ENCODE data around the gene SMURF2. TPM values are rescaled to one million over a fixed set of nuclear protein-coding genes. Genes with fewer than 3 reads are reported as not detected.

Gene SMURF2
- total RNA-seq: 126 and 145 TPM in 2 replicates

DNA sequence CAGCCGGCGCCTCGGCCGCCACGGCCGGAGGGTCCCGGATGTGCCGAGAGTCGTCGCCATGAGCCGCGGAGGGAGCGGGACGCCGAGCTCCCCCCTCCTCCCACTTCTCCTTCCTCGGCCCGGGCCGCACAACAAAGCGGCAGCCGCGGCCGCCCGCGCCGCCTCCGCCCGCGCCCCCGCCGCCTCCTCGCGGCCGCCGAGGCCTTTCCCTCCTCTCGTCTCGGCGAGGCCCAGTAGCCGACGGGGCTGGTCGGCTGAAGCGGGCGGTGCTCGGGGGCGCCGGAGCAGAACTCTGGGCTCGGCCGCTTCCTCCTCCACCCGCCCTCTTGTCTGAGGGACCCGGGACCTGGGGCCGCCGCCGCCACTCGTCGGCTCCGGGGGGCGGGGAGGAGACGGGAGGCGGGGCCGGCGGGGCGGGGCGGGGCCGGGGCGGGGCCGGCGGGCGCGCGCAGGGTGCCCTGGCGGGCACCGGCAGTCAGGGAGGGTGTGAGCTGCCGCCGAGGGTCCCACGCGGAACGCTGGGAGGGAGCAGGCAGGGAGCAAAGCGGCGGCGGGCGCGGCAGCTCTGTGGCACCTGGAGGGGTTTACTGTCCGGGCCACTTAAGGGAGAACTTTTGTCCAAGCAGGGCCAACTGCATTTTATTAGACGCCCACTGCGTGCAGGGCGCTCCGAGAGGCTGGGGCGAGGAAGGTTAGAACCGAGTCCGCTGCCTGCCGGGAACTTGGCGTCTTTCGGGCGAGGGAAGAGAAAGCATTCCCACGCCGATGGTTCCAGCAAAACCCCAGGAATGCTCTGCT is at the start of gene SMURF2:
Gene SMURF2 (minus strand): TSS at position 332 of the 798 bp plus-strand sequence. CDS start 427 bp downstream, outside the sequence.

DNA sequence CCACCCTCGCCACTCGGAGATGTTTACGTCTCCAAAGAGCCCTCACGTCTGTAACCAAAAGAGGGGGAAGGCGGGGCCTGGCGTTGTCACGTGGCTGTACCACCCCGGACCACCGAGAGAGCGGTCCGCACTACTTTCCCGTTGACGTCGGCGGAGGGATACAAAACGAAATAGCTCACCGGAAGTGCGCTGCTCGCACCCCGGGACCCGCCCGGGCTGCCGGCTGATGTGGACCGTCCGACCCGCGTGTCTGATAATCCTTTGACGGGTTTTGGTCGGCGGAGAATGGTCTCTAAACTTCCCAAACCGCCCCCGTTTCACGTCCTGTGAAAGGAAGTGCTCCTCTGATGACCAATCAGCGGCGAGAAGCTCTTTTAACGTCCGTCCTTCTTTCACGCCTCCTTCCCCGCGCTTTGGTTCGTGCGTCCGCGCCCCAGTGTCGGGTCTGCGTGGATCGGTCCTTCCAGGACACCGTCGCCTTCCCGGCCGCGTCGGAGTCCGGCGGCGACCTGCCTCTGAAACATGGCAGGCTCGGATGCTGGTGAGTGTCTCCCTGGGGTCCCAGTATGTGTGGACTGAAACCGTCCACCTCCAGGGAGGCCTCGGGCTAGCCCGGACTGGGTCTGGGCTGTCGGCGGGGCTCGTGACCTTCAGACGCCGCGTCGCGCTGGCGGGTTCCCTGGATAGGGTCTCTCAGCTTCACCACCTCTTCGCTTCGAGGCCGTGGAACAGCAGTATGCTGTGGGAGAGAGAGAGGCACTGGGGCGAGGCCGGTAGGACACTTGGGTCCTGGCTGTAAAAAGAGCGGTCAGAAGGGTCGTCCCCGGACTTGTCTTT is 155.3 kb downstream of the SMURF2 start, which contains the start of gene CEP95:
Gene CEP95 (plus strand): TSS at position 402 of the 837 bp plus-strand sequence. CDS start 121 bp downstream, at position 523.

DNA sequence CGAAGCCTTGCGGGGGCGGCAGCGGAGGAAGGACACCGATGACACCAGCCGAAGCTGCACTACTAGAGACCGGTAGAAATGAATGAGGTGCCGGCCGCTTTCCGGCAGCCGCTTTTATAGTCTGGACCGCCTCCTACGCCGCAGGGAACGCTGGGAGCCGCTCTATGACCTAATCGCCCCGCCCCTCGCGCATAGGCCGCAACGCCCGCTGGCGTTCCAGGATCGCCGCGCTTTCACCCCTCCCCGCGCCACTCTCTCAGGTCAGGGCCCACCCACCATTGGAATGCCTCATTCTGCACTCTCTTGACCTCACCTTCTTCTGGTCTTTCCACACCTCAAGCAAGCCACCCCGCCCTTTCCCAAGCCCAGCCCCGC is 155.9 kb downstream of the SMURF2 start, which contains the start of gene DDX5:
Gene DDX5 (minus strand): TSS at position 89 of the 375 bp plus-strand sequence. CDS start 170 bp downstream, outside the sequence.

DNA sequence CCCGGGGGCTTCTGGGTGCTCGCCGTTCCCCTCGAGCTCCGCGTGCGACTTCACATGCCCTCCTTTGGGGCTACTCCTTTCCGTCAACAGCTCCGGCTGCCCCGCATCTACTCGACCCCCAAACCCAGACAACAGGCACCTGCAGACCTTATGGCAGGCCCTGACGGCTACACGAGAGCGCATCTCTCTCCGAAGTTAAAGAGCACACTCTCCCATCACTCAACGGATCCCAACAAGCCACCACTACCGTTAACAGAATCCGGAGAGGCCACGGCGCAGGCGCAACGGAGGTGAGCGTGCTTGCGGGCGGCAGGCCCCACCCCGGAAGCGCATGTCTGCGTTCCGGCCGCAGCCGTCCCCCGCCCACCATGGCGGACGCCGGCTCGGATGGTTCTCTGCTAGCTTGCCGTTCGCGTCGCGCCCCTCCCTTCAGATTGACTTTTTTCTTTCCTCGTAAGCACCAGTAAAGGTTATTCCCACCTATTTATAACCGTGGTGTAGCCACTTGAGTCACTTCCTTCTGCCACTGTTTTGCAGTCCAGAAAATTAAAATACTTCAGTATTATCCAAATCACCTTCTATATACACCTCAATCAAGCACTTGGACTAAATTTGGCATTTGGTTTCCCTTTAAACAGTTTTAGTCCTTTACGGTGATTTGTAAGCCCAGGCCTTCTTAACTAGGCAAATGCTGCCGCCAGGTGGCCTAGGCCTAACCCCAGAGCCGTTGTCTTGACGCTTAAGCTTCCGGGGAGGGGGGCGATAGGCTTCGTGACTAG is 165.1 kb downstream of the SMURF2 start, which contains the start of gene POLG2:
Gene POLG2 (minus strand): TSS at position 269 of the 779 bp plus-strand sequence. CDS start 86 bp downstream, at position 183.

Other genes starting within 250 kb of the SMURF2 start
- 16.4 and 21.7 TPM in 2 replicates for gene MILR1, start 213.2 kb downstream of the SMURF2 start, total RNA-seq
- 12.9 and 18.4 TPM in 2 replicates for gene POLG2, start 165.3 kb downstream of the SMURF2 start, total RNA-seq
- 386 and 428 TPM in 2 replicates for gene DDX5, start 156.0 kb downstream of the SMURF2 start, total RNA-seq
- 20.4 and 21.2 TPM in 2 replicates for gene CEP95, start 155.3 kb downstream of the SMURF2 start, total RNA-seq

Data from uterine smooth muscle cell (primary cell).